Erythroblast (primary cell): ENCODE measurements around the gene TXNRD3.

Source experiments
- GATA1 ChIP-seq: IDR thresholded peaks from 2 replicates; pipeline ENCODE4 v1.6.1; 2011; ENCODE audit warnings: low read depth, mild to moderate bottlenecking, control low read depth, low read length, moderate library complexity
- POLR2A ChIP-seq: IDR thresholded peaks from 2 replicates; pipeline ENCODE4 v1.6.1; 2011; ENCODE audit warnings: mild to moderate bottlenecking, low read length

DNA sequence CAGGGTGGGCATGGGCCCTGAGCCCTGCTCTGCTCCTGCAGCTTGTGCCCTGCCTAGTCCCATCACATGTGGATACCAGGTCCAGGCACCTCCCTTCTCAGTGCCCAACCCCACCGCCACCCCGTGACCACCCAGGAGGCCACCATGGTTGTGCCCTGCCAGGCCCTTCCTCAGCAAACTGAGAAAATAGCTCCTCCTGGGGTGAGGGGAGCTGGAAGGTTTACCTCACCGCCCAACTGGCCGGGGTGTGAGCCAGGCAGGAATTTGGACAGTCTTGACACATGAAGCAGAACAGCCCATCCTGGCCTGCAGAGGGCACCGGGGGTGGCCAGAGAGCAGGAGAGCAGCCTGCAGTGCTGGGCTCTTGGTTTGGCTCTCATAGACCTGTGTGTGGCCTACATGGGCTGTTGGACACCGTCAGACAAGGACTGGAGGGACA, 84.8 kb downstream of the TXNRD3 start:
- TF ChIP-seq POLR2A, result no peak
- TF ChIP-seq GATA1, result no peak
